Measurements from ENCODE around the gene TAGAP.

The TAGAP gene

GRCh38 chr6:159061805-159062563 is 17.2 kb upstream of the TAGAP start:
- WGBS: 83% methylated on average over 8 of the region's 10 CpGs
- DNase-seq: no peak
- H2BK15ac ChIP-seq (ENCODE audit: low read depth, poor library complexity, severe bottlenecking): no peak overlapping the region
- no peak overlapping the region for H2BK5ac ChIP-seq (ENCODE audit: low read depth, low read length, poor library complexity, severe bottlenecking)
- H3K36me3 ChIP-seq (ENCODE audit: control insufficient read depth in 1 of 2, insufficient read depth in 2 of 2, low read depth in 1 of 2, low read length in 2 of 2): no peaks in the 10 kb centered on the region
- H3K14ac ChIP-seq (ENCODE audit: low read length in 2 of 2): no peak overlapping the region
- no peak overlapping the region for H4K91ac ChIP-seq (ENCODE audit: low read length)
- H2BK120ac ChIP-seq (ENCODE audit: low read depth, low read length): no peak overlapping the region
- H3K79me1 ChIP-seq (replicated peaks; ENCODE audit: low read length, poor library complexity, severe bottlenecking): no peaks in the 10 kb centered on the region
- peaks cover 11% of the 10 kb centered on the region for H3K9me3 ChIP-seq (ENCODE audit: control insufficient read depth, low read length)
- no peak overlapping the region for H3K4me3 ChIP-seq (ENCODE audit: insufficient read depth in 1 of 2, low read depth in 1 of 2, low read length in 2 of 2)
- no peak overlapping the region for H4K8ac ChIP-seq (ENCODE audit: low read length)
- H3K4ac ChIP-seq (ENCODE audit: low read depth in 1 of 2, low read length in 2 of 2): no peak overlapping the region
- H3K18ac ChIP-seq (ENCODE audit: low read depth in 1 of 2, low read length in 2 of 2): no peak overlapping the region
- H3K23ac ChIP-seq (ENCODE audit: low read length in 2 of 2): no peak overlapping the region
- H3K27me3 ChIP-seq (ENCODE audit: control insufficient read depth in 1 of 2, insufficient read depth in 1 of 2, low read length in 2 of 2): peaks cover 40 to 84% of the 10 kb centered on the region in 2 experiments
- no peaks in the 10 kb centered on the region for H3K4me1 ChIP-seq (ENCODE audit: control insufficient read depth, insufficient read depth, low read depth, low read length)
- no peak overlapping the region for H3K9ac ChIP-seq (ENCODE audit: low read length)
- H2AK5ac ChIP-seq (ENCODE audit: low read length, severe bottlenecking): no peak overlapping the region
- H3K4me2 ChIP-seq (ENCODE audit: low read length, poor library complexity, severe bottlenecking): no peak overlapping the region
- no peak overlapping the region for H2AFZ ChIP-seq (ENCODE audit: low read depth, low read length)
- H3K27ac ChIP-seq (ENCODE audit: low read length, poor library complexity, severe bottlenecking): no peak overlapping the region
- no peak overlapping the region for H2BK12ac ChIP-seq (ENCODE audit: low read length in 2 of 2)

DNA sequence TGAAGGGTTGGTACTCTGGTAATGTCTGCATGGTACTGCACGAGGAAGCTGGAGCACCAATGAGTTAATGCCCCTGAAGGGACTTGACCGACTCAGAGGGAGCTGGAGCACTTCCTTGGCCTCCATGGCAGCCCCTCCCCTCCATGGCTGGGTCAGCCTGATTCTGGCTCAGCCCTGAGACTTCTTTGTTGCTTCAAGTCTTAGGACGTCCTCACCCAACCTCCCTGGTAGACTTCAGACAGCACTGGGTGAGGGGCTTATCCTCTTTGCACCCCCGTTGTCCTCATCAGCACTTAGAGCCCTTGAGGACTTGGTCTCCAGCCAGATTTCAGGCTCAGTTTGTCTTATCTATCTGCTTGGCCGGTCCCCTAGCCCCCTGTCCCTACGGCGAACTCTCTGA is 16.4 kb upstream of the TAGAP start:
- H3K9me3 ChIP-seq (ENCODE audit: control insufficient read depth, low read length): peaks cover 11% of the 10 kb centered on the region
- H4K8ac ChIP-seq (ENCODE audit: low read length): no peak overlapping the region
- no peak overlapping the region for H2AK5ac ChIP-seq (ENCODE audit: low read length, severe bottlenecking)
- H2BK15ac ChIP-seq (ENCODE audit: low read depth, poor library complexity, severe bottlenecking): no peak overlapping the region
- no peak overlapping the region for H2BK5ac ChIP-seq (ENCODE audit: low read depth, low read length, poor library complexity, severe bottlenecking)
- H3K14ac ChIP-seq (ENCODE audit: low read length in 2 of 2): no peak overlapping the region
- no peak for DNase-seq
- H3K4me2 ChIP-seq (ENCODE audit: low read length, poor library complexity, severe bottlenecking): no peak overlapping the region
- no peaks in the 10 kb centered on the region for H3K79me1 ChIP-seq (replicated peaks; ENCODE audit: low read length, poor library complexity, severe bottlenecking)
- H3K27me3 ChIP-seq (ENCODE audit: control insufficient read depth in 1 of 2, insufficient read depth in 1 of 2, low read length in 2 of 2): peaks cover 44 to 85% of the 10 kb centered on the region in 2 experiments
- no peaks in the 10 kb centered on the region for H3K4me1 ChIP-seq (ENCODE audit: control insufficient read depth, insufficient read depth, low read depth, low read length)
- 87% methylated on average over 7 of the region's 7 CpGs for WGBS
- no peak overlapping the region for H3K4me3 ChIP-seq (ENCODE audit: insufficient read depth in 1 of 2, low read depth in 1 of 2, low read length in 2 of 2)
- no peak overlapping the region for H3K4ac ChIP-seq (ENCODE audit: low read depth in 1 of 2, low read length in 2 of 2)
- no peak overlapping the region for H3K23ac ChIP-seq (ENCODE audit: low read length in 2 of 2)
- H2BK12ac ChIP-seq (ENCODE audit: low read length in 2 of 2): no peak overlapping the region
- no peak overlapping the region for H2BK120ac ChIP-seq (ENCODE audit: low read depth, low read length)
- no peak overlapping the region for H3K18ac ChIP-seq (ENCODE audit: low read depth in 1 of 2, low read length in 2 of 2)
- H3K9ac ChIP-seq (ENCODE audit: low read length): no peak overlapping the region
- no peak overlapping the region for H4K91ac ChIP-seq (ENCODE audit: low read length)
- H3K27ac ChIP-seq (ENCODE audit: low read length, poor library complexity, severe bottlenecking): no peak overlapping the region
- H3K36me3 ChIP-seq (ENCODE audit: control insufficient read depth in 1 of 2, insufficient read depth in 2 of 2, low read depth in 1 of 2, low read length in 2 of 2): no peaks in the 10 kb centered on the region
- no peak overlapping the region for H2AFZ ChIP-seq (ENCODE audit: low read depth, low read length)

DNA sequence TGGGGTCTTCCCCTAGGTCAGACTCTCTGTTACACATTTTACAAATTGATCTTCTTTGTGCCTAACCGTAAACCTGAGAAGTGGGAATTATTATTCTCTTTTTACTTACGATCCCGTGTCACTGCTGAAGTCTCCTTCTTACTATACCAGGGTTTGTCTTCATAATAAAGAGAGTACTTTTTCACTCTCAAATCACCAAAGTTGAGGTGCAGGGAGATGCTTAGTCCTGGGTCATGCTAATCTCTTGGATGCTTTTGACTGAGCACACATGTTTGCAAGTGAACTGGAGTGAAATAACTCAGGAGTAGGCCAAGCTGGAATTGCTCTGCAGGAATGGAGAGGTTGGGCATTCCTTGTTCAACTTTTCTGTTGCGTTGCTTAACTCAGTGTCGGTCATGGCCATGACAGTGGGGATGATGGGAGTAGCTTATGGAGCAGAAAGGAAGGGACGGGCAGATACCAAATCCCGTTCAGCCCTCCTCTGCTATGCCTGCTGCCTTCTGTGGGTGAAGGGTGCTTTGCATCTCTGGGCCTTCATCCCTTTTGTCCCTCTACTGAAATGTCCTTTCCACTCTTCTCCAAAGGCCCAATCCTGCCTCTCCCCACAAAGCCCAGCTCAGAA is 15.2 kb upstream of the TAGAP start:
- 93% methylated on average over 5 of the region's 7 CpGs for WGBS
- Histone ChIP-seq H3K23ac (ENCODE audit: low read length in 2 of 2) (no peak overlapping the region), H4K91ac (ENCODE audit: low read length) (no peak overlapping the region), H3K14ac (ENCODE audit: low read length in 2 of 2) (no peak overlapping the region), H3K4me3 (ENCODE audit: insufficient read depth in 1 of 2, low read depth in 1 of 2, low read length in 2 of 2) (no peak overlapping the region), H3K18ac (ENCODE audit: low read depth in 1 of 2, low read length in 2 of 2) (no peak overlapping the region), H3K9ac (ENCODE audit: low read length) (no peak overlapping the region), H2AFZ (ENCODE audit: low read depth, low read length) (no peak overlapping the region), H3K9me3 (ENCODE audit: control insufficient read depth, low read length) (peaks cover 11% of the 10 kb centered on the region), H3K79me1 (replicated peaks; ENCODE audit: low read length, poor library complexity, severe bottlenecking) (no peaks in the 10 kb centered on the region), H2BK120ac (ENCODE audit: low read depth, low read length) (no peak overlapping the region), H2BK12ac (ENCODE audit: low read length in 2 of 2) (no peak overlapping the region), H3K36me3 (ENCODE audit: control insufficient read depth in 1 of 2, insufficient read depth in 2 of 2, low read depth in 1 of 2, low read length in 2 of 2) (no peaks in the 10 kb centered on the region), H3K4ac (ENCODE audit: low read depth in 1 of 2, low read length in 2 of 2) (no peak overlapping the region), H3K4me1 (ENCODE audit: control insufficient read depth, insufficient read depth, low read depth, low read length) (no peaks in the 10 kb centered on the region), H3K27me3 (ENCODE audit: control insufficient read depth in 1 of 2, insufficient read depth in 1 of 2, low read length in 2 of 2) (peaks cover 49 to 83% of the 10 kb centered on the region in 2 experiments), H2AK5ac (ENCODE audit: low read length, severe bottlenecking) (no peak overlapping the region), H3K27ac (ENCODE audit: low read length, poor library complexity, severe bottlenecking) (no peak overlapping the region), H4K8ac (ENCODE audit: low read length) (no peak overlapping the region), H2BK5ac (ENCODE audit: low read depth, low read length, poor library complexity, severe bottlenecking) (no peak overlapping the region), H3K4me2 (ENCODE audit: low read length, poor library complexity, severe bottlenecking) (no peak overlapping the region), H2BK15ac (ENCODE audit: low read depth, poor library complexity, severe bottlenecking) (no peak overlapping the region)
- DNase-seq: no peak

DNA sequence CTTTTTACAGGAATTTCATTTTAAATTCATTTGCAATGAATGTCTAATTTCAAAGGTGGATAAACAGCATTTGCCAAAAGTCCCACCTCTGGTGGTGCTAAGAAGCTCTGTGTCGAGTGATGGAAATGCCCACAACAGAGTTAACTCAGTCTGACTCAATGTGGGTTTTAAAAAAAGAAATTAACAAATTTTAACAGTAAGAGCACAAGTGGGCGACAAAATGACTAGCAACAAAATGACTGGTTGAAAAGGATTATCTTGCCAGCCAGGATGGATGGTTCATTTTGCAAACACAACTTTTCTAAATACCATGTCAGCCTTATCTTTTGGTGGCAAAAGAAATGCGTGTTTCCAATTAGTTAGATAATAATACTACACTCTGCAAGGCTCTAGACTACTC is 14.3 kb upstream of the TAGAP start:
- Histone ChIP-seq H3K36me3 (ENCODE audit: control insufficient read depth in 1 of 2, insufficient read depth in 2 of 2, low read depth in 1 of 2, low read length in 2 of 2) (no peaks in the 10 kb centered on the region), H3K4me1 (ENCODE audit: control insufficient read depth, insufficient read depth, low read depth, low read length) (no peaks in the 10 kb centered on the region), H3K23ac (ENCODE audit: low read length in 2 of 2) (no peak overlapping the region), H2AK5ac (ENCODE audit: low read length, severe bottlenecking) (no peak overlapping the region), H2BK12ac (ENCODE audit: low read length in 2 of 2) (no peak overlapping the region), H2BK120ac (ENCODE audit: low read depth, low read length) (no peak overlapping the region), H3K79me1 (replicated peaks; ENCODE audit: low read length, poor library complexity, severe bottlenecking) (no peaks in the 10 kb centered on the region), H3K4me2 (ENCODE audit: low read length, poor library complexity, severe bottlenecking) (no peak overlapping the region), H4K8ac (ENCODE audit: low read length) (no peak overlapping the region), H3K27me3 (ENCODE audit: control insufficient read depth in 1 of 2, insufficient read depth in 1 of 2, low read length in 2 of 2) (peaks cover 46 to 83% of the 10 kb centered on the region in 2 experiments), H2BK15ac (ENCODE audit: low read depth, poor library complexity, severe bottlenecking) (no peak overlapping the region), H3K27ac (ENCODE audit: low read length, poor library complexity, severe bottlenecking) (no peak overlapping the region), H3K4me3 (ENCODE audit: insufficient read depth in 1 of 2, low read depth in 1 of 2, low read length in 2 of 2) (no peak overlapping the region), H3K14ac (ENCODE audit: low read length in 2 of 2) (no peak overlapping the region), H3K9ac (ENCODE audit: low read length) (no peak overlapping the region), H2BK5ac (ENCODE audit: low read depth, low read length, poor library complexity, severe bottlenecking) (no peak overlapping the region), H4K91ac (ENCODE audit: low read length) (no peak overlapping the region), H3K4ac (ENCODE audit: low read depth in 1 of 2, low read length in 2 of 2) (no peak overlapping the region), H3K9me3 (ENCODE audit: control insufficient read depth, low read length) (peaks cover 11% of the 10 kb centered on the region), H2AFZ (ENCODE audit: low read depth, low read length) (no peak overlapping the region), H3K18ac (ENCODE audit: low read depth in 1 of 2, low read length in 2 of 2) (no peak overlapping the region)
- no peak for DNase-seq
- 89% methylated on average over 2 of the region's 3 CpGs for WGBS

Measured in mesenchymal stem cell (in vitro differentiated cells and primary cell).